ENCODE results near the gene WNT8B.

Gene WNT8B

DNA sequence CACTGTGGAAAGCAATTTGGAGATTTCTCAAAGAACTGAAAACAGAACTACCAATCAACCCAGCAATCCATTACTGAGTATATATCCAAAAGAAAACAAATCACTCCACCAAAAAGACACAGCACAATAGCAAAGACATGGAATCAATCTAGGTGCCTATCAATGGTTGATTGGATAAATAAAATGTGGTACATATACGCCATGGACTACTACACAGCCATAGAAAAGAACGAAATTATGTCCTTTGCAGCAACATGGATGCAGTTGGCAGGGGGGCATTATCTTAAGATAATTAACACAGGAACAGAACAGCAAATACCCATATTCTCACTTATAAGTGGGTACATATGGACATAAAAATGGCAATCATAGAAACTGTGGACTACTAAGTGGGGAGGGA is 35.4 kb upstream of the WNT8B start:
- TF ChIP-seq EZH2phosphoT487 (conservative IDR thresholded peaks at IDR 0.05; ENCODE audit: low read length) = no peak
- TF ChIP-seq, protein P1, sequence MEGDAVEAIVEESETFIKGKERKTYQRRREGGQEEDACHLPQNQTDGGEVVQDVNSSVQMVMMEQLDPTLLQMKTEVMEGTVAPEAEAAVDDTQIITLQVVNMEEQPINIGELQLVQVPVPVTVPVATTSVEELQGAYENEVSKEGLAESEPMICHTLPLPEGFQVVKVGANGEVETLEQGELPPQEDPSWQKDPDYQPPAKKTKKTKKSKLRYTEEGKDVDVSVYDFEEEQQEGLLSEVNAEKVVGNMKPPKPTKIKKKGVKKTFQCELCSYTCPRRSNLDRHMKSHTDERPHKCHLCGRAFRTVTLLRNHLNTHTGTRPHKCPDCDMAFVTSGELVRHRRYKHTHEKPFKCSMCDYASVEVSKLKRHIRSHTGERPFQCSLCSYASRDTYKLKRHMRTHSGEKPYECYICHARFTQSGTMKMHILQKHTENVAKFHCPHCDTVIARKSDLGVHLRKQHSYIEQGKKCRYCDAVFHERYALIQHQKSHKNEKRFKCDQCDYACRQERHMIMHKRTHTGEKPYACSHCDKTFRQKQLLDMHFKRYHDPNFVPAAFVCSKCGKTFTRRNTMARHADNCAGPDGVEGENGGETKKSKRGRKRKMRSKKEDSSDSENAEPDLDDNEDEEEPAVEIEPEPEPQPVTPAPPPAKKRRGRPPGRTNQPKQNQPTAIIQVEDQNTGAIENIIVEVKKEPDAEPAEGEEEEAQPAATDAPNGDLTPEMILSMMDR (IDR thresholded peaks at IDR 0.05; ENCODE audit: insufficient read depth, low read length, poor library complexity, severe bottlenecking) = no peak
- Histone ChIP-seq H3K27ac (ENCODE audit: low read depth, low read length) (no peak overlapping the region), H4K20me1 (ENCODE audit: low read depth, low read length) (no peaks in the 10 kb centered on the region), H3K9ac (ENCODE audit: low read length) (no peak overlapping the region), H2AFZ (ENCODE audit: low read depth, low read length, severe bottlenecking) (no peak overlapping the region), H3F3A (ENCODE audit: insufficient read depth) (no peaks in the 10 kb centered on the region), H3K9me2 (replicated peaks; ENCODE audit: insufficient read depth, low read length) (no peaks in the 10 kb centered on the region), H3K9me3 (ENCODE audit: insufficient read depth, low read length) (no peaks in the 10 kb centered on the region), H3K79me2 (ENCODE audit: insufficient read depth, low read length) (no peaks in the 10 kb centered on the region), H3K36me3 (ENCODE audit: low read length) (no peaks in the 10 kb centered on the region), H3K4me3 (ENCODE audit: insufficient read depth, low read length, poor library complexity, severe bottlenecking) (no peak overlapping the region), H3K4me2 (ENCODE audit: low read depth, low read length, poor library complexity, severe bottlenecking) (no peak overlapping the region), H3K27me3 (ENCODE audit: low read length) (no peaks in the 10 kb centered on the region)

DNA sequence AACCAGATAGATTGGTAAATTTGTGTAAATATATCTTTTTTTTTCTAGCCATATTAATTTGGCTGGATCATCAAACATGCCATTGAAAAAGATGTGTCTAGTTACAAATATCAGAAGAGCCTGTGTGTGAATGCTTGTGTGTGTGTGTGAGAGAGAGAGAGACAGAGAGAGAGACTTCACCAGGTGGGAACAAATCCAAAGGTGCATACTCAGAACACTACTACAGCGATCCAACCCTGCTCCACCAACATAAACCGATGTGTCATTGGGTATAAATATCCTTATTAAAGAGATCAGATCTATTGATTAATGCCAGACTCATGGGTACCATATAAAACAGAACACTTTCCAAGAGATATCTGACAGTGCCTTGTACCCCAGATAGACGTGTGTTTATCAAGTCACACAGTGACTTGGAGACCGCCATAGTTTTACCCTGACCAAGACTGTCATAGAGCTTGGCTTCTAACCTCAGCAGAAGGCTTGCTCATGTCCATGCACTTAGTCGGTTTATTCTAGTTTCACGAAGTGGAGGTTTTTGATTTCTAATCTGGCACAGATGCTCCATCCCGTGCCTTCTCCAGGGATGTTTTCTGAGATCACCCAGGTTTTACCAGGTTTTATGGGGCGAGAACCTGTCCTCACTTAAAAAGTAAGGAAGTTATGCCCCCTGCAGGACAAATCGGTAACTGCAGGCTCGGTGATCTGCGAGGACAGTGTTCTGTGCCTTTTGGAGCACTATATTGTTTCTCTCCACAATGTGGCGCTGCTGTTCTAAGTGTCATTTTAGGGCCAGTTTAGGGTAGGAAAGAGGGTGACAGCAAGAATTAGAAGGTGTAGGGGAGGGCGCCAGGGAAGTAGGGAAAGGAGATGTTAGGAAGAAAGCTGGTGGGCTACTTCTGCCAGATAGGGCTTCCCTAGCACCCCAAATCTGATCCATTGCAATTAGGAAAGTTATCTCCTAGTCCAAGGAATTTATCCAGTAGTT is 29.3 kb upstream of the WNT8B start:
- no peak overlapping the region for H3K4me2 ChIP-seq (ENCODE audit: low read depth, low read length, poor library complexity, severe bottlenecking)
- no peaks in the 10 kb centered on the region for H3K9me2 ChIP-seq (replicated peaks; ENCODE audit: insufficient read depth, low read length)
- H3K36me3 ChIP-seq (ENCODE audit: low read length) = no peaks in the 10 kb centered on the region
- no peak overlapping the region for H2AFZ ChIP-seq (ENCODE audit: low read depth, low read length, severe bottlenecking)
- H3K79me2 ChIP-seq (ENCODE audit: insufficient read depth, low read length) = no peaks in the 10 kb centered on the region
- H3K9me3 ChIP-seq (ENCODE audit: insufficient read depth, low read length) = no peaks in the 10 kb centered on the region
- no peaks in the 10 kb centered on the region for H3F3A ChIP-seq (ENCODE audit: insufficient read depth)
- no peak overlapping the region for H3K27ac ChIP-seq (ENCODE audit: low read depth, low read length)
- TF ChIP-seq, protein P1 (IDR thresholded peaks at IDR 0.05; ENCODE audit: insufficient read depth, low read length, poor library complexity, severe bottlenecking) = peak; percentile 99
- TF ChIP-seq EZH2phosphoT487 (conservative IDR thresholded peaks at IDR 0.05; ENCODE audit: low read length) = no peak
- H4K20me1 ChIP-seq (ENCODE audit: low read depth, low read length) = no peaks in the 10 kb centered on the region
- H3K27me3 ChIP-seq (ENCODE audit: low read length) = no peaks in the 10 kb centered on the region
- H3K4me3 ChIP-seq (ENCODE audit: insufficient read depth, low read length, poor library complexity, severe bottlenecking) = no peak overlapping the region
- H3K9ac ChIP-seq (ENCODE audit: low read length) = no peak overlapping the region

DNA sequence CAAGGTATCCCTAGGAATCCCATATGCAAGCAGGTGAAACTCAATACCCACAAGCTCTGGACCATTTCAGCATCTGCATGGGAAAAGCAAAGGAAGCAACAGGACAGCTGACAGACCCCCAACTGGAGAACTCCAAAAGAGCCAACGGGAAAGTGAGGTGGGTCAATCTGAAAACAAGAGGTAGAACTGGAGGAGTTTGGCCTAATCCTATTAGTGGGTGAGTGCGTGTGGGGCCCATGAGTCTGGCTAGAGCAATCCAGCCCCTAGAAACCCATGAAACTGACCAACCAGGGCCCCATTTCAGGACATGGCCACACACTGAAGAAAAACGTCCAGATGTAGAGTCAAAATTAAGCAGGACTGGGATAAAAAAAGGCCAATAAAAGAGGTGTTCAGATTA is 26.6 kb upstream of the WNT8B start:
- Histone ChIP-seq H3K27me3 (ENCODE audit: low read length) (no peaks in the 10 kb centered on the region), H3K27ac (ENCODE audit: low read depth, low read length) (no peak overlapping the region), H3K9me2 (replicated peaks; ENCODE audit: insufficient read depth, low read length) (no peaks in the 10 kb centered on the region), H4K20me1 (ENCODE audit: low read depth, low read length) (no peaks in the 10 kb centered on the region), H2AFZ (ENCODE audit: low read depth, low read length, severe bottlenecking) (no peak overlapping the region), H3F3A (ENCODE audit: insufficient read depth) (no peaks in the 10 kb centered on the region), H3K4me3 (ENCODE audit: insufficient read depth, low read length, poor library complexity, severe bottlenecking) (no peak overlapping the region), H3K4me2 (ENCODE audit: low read depth, low read length, poor library complexity, severe bottlenecking) (no peak overlapping the region), H3K9me3 (ENCODE audit: insufficient read depth, low read length) (no peaks in the 10 kb centered on the region), H3K36me3 (ENCODE audit: low read length) (no peaks in the 10 kb centered on the region), H3K79me2 (ENCODE audit: insufficient read depth, low read length) (no peaks in the 10 kb centered on the region), H3K9ac (ENCODE audit: low read length) (no peak overlapping the region)
- TF ChIP-seq EZH2phosphoT487 (conservative IDR thresholded peaks at IDR 0.05; ENCODE audit: low read length) = no peak
- TF ChIP-seq, protein P1 (IDR thresholded peaks at IDR 0.05; ENCODE audit: insufficient read depth, low read length, poor library complexity, severe bottlenecking) = no peak

All from SU-DHL-6 (cell line).